ENCODE data around the gene GNB5.

GRCh38 chr15:52184721-52185120 lies 6.5 kb downstream of the GNB5 start:
- TF ChIP-seq EZH2 (IDR thresholded peaks at IDR 0.05) (no peak), POLR2AphosphoS5 (IDR thresholded peaks at IDR 0.05; ENCODE audit: borderline replicate concordance, low read depth, low read length) (no peak), FOXP2 (optimal IDR thresholded peaks at IDR 0.05; ENCODE audit: control extremely low read depth, extremely low read length, insufficient read depth) (no peak)
